NAMALWA (cell line): Measurements from ENCODE around the gene COMMD7.
"Not testable (repeated sequence)": the region's sequence is repeated elsewhere in the genome, so short reads cannot be mapped to it uniquely, and the experiment has no call there.

Experiments
- DNase-seq: peaks from one replicate; pipeline ENCODE4 v3.0.0-alpha.2; 2015; ENCODE audit warnings: low spot score

Gene COMMD7

GRCh38 chr20:32728435-32728834 lies 14.8 kb downstream of the COMMD7 start:
- not testable (repeated sequence) for DNase-seq

DNA sequence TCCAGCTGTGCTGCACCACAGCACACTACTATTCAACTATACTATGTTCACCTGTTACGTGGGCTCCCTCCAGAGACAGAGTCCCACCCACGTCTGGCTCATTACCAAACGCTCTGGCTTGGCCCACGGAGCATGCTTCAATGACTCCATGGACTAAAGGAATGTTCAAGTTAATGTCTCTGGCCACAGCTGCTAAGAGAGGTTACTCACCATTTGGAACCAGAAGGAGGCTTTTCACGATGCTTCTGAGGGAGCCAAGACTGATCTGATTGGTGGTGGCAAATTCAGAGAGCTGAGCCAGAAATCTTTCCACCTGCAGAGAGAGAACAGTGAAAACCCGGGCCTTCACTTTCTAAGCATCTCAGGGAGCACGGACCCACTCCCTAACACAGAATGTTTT lies 15.6 kb downstream of the COMMD7 start:
- DNase-seq = no peak

DNA sequence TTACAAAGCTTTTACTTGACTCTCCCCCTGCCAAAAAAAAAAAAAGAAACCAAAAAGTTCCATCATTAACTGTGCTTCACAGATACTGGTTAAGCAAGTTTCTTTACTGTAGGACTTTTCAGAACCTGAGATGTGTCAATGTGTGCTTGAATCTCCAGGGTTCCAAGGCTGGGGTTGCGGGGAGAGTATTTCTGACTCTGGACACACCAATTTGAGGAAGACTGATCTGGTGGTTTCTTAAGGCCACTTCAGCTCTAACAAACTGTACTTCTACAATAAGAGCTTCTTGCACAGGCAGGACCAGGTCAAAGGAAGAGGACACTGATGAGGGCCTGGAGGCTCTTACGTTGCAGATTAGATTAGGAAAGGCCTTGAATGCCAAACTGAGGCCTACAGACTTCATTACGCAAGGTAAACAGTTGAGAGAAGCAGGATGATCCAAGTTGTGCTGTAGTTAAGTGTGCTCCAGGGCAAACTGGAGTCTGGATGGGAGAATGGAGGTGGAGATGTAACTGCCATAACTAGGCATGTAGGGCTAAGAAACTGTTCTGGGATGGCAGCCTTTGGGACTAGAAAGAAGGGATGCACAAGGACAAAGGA lies 24.4 kb downstream of the COMMD7 start:
- DNase-seq = no peak

GRCh38 chr20:32711346-32711745 lies 31.9 kb downstream of the COMMD7 start:
- no peak for DNase-seq

DNA sequence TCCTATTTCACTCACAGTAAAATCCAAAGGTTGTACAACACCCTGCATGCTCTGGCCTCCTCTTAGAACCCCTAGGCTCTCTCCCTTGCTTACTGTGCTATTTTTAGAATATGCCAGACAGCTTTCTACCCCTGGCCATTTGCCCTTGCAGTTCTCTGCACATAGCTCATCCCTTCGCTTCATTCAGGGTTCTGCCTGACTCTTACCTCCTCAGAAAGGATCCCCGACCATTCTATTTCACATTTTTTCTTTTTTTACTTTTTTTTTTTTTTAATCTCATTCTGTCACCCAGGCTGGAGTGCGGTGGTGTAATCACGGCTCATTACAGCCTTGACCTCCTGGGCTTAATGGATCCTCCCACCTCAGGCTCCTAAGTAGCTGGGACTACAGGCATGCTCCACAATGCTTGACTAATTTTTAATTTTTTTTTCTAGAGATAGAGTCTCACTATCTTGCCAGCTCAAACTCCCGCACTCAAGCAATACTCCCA lies 33.6 kb downstream of the COMMD7 start:
- no peak for DNase-seq

- peak; percentile 49 for DNase-seq
These were observed 34.1 kb downstream of the COMMD7 start for GRCh38 chr20:32709029-32709631.

GRCh38 chr20:32707691-32708581 lies 35.3 kb downstream of the COMMD7 start:
- DNase-seq = no peak

- DNase-seq = no peak
These were observed 36.8 kb downstream of the COMMD7 start for GRCh38 chr20:32706486-32706885.

GRCh38 chr20:32702706-32703425 lies 40.4 kb downstream of the COMMD7 start:
- no peak for DNase-seq

DNA sequence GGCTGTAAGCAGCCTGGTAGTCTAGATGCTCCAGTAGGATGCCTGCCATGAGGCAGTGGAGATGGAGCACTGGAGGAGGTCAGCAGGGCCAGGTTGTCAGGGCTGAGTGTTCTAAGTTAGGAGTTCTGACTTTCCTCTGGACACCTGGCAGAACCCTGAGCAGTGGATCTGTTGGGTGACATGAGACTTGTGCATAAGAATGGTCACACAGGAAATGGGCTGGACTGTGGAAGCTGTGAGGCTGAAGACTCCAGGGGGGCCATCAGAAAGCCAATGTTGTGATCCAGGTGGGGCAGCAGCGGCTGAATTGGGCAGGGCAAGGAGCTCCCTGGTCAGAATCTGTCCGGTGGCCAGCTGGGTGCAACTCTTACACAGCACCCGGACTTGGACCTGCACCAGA lies 45.7 kb downstream of the COMMD7 start:
- no peak for DNase-seq

DNA sequence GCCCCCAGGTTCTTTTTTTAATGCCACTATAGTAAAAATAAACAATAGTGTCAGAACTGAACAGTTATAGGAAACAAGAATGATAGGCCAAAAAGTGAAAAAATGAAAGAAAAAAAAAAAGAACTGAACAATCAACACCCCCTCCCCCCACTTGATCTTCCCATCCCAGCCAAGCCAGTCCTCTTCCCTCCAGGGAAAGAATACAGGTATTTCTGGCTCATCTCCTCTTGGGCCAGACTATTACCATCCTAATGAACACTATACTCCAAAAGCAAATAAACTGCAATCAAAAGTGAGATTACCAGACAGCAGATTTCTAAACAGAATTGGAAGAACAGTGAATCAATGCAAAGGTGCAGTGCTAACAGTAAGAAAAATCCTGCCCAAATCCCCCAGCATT lies 48.2 kb downstream of the COMMD7 start:
- DNase-seq = no peak

DNA sequence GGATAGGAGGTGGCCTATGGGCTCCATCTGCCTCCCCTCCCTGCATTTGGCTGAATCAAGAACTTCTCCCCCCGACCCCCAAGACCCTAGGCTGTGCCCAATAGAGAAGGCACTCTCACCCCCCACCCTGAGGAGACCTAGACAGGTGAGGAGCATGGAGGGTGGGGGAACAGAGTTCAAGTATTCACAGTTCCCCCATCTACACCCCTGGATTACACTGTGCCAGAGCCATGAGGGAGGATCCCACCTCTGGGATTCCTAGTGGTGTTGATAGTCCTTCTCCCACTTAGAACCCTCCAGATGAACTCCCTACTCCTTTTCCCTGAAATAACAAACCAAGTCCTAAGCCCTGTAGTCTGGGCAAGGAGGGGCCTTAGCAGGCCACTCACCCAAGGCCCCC lies 54.3 kb downstream of the COMMD7 start:
- DNase-seq = not testable (repeated sequence)

DNA sequence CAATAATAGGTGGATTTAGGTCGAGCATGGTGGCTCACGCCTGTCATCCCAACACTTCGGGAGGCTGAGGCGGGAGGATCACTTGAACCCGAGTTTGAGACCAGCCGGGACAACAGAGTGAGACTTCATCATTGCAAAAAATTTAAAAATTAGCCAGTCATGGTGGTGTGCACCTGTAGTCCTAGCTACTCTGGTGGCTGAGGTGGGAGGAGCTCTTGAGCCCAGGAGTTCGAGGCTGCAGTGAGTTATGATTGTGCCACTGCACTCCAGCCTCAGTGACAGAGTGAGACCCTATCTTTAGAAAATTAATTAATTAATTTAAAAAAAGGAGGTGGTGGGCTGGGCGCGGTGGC lies 56.1 kb downstream of the COMMD7 start:
- DNase-seq = no peak

DNA sequence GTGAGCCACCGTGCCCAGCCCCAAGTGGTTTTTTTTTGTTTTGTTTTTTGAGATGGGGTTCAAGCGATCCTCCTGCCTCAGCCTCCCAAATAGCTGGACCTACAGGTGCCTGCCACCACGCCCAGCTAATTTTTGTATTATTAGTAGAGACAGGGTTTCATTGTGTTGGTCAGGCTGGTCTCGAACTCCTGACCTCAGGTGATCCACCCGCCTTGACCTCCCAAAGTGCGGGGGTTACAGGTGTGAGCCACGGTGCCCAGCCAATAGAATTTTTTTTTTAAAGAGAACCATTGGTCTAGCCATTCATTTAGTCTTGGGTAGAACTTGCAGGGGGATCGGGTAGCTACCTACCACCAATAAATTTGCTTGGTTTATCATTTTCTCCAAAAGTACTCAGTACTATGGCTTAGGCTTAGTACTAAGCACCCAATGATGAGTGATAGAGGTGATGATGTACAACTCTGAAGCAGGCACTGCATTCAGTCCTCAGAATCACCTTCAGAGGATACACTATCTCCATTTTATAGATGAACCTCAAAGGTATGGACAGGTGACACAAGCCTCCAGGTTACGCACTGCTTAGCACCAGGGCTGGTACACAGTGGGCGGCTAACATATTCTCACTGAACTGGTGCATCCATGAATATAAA lies 56.6 kb downstream of the COMMD7 start:
- DNase-seq = no peak

DNA sequence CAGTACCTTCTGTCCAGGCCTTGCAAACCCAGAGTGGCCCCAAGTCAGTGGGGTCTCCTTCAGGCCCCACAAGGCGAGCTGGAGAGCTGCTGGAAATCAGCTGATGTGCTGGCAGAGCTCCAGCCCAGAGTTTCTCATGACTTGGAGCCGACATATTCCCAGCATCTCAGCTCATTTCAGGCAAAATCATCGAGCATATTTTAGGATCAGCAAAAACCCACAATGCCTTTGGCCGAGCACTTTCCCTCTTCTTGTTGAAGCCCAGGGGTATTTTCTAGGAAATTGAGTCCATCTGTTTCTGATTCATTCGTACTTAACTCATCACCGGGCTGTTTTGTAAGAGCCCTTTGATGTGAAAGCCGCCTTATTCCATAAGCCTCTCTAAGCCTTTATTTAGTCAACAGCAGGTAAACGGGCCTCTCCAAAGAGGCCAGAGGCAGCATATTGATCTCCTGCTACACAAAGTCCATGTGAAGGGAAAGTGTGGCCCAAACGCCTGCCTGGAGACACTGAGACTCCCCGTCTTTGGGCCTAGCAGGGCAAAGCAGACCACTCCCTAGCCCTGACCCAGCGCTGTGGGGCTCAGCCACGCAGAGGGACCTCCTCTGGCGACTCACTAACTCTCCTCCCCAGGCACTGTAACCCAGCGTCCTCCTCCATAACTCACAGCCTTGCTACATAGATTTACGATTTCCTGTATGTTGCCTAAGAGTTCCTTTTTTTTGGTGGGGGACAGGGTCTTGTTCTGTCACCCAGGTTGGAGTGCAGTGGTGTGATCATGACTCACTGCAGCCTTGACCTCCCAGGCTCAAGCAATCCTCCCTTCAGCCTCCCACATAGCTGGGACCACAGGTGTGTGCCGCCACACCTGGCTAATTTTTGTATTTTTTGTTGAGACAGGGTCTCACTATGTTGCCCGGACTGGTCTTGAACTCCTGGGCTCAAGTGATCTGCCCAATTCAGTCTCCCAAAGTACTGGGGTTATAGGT lies 57.4 kb downstream of the COMMD7 start:
- no peak for DNase-seq

DNA sequence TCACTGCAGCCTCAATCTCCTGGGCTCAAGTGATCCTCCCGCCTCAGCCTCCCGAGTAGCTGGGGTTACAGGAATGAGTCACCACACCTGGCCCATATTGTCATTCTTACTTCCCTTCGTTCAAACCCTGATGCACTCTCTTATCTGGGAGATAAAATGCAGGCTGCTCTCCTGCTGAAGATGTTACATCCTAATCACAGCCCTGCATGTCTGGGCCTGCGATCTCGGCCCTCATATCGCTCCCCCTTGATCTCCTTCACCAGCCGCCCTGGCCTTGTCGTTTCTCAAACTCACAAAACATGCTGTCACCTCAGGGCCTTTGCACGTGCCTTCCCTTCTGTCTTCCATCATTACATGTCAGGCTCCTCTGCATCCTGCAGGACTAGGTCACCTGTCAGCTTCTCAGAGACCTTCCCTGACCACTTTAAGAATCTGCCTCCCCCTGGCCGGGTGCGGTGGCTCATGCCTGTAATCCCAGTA lies 60.7 kb downstream of the COMMD7 start:
- no peak for DNase-seq

- no peak for DNase-seq
These were observed 61.8 kb downstream of the COMMD7 start for GRCh38 chr20:32681175-32682084.

- DNase-seq = no peak
These were observed 62.6 kb downstream of the COMMD7 start for GRCh38 chr20:32680544-32681174.

GRCh38 chr20:32678948-32679347 lies 64.3 kb downstream of the COMMD7 start:
- DNase-seq = no peak
